Activated CD4-positive, alpha-beta memory T cell treated with anti-CD3 and anti-CD28 coated beads for 36 hours (primary cell): ENCODE measurements around the gene CHST3. TPM values are rescaled to one million over a fixed set of nuclear protein-coding genes. Genes with fewer than 3 reads are reported as not detected.
"Not testable (repeated sequence)": the region's sequence is repeated elsewhere in the genome, so short reads cannot be mapped to it uniquely, and the experiment has no call there.

ENCODE experiments used
- CTCF ChIA-PET: fragments of 350-600 bp; sonication (Branson Sonifier 250); formaldehyde crosslinking; loops from one replicate; lab custom pipeline; 2021; ENCODE audit warnings: antibody characterized with exemption, inconsistent platforms; lab: Charles Lee
- POLR2A ChIA-PET: fragments of 350-600 bp; sonication (Branson Sonifier 250); formaldehyde crosslinking; loops from one replicate; lab custom pipeline; 2021; ENCODE audit warnings: antibody characterized with exemption; lab: Charles Lee
- DNase-seq: peaks from one replicate; pipeline ENCODE4 v3.0.0-alpha.2; 2020
- H3K27ac Mint-ChIP-seq: one replicate; pipeline ENCODE4 v1.8.0; 2021; ENCODE audit warnings: mixed read lengths
- H3K27me3 Mint-ChIP-seq: one replicate; pipeline ENCODE4 v1.8.0; 2021; ENCODE audit warnings: mixed read lengths
- H3K36me3 Mint-ChIP-seq: one replicate; pipeline ENCODE4 v1.8.0; 2021; ENCODE audit warnings: mixed read lengths
- H3K4me1 Mint-ChIP-seq: one replicate; pipeline ENCODE4 v1.8.0; 2021; ENCODE audit warnings: low read depth, mixed read lengths
- H3K4me3 Mint-ChIP-seq: one replicate; pipeline ENCODE4 v1.8.0; 2021; ENCODE audit warnings: mild to moderate bottlenecking, mixed read lengths
- H3K9me3 Mint-ChIP-seq: one replicate; pipeline ENCODE4 v1.8.0; 2021; ENCODE audit warnings: mixed read lengths
- intact Hi-C: fragments of 100-400 bp; cut with micrococcal nuclease; formaldehyde crosslinking; loops from one replicate; pipeline ENCODE4 v1.15.1; 2023
- total RNA-seq, 2 experiments: library from RNA; stranded (reverse); gene quantifications; one replicate each; pipeline ENCODE4 v1.2.3, GENCODE V29; 2021

The CHST3 gene
- under 1 TPM; 0.19 to 0.31 TPM for total RNA-seq

- H3K4me1 Mint-ChIP-seq, result peaks cover 9% of the 10 kb centered on the region
- ChIA-PET POLR2A (no interaction called here), CTCF (interaction anchor here (1.0 to 1.9 kb wide), 3 partner anchors 14 to 85 kb away, joined by 3 to 9 read pairs (median 3); no protein-coding TSS in a partner anchor)
- no peaks in the 10 kb centered on the region for H3K9me3 Mint-ChIP-seq
- H3K27ac Mint-ChIP-seq, result no peak within 1 kb of the TSS
- intact Hi-C loops, result loop anchor here (10.0 kb wide), 1 partner anchor 371 kb away; no protein-coding TSS in a partner anchor
- no peak for DNase-seq
- peak within 1 kb of the TSS; percentile 66 for H3K4me3 Mint-ChIP-seq
- H3K36me3 Mint-ChIP-seq, result no peaks in the 10 kb centered on the region
- peaks cover 54% of the 10 kb centered on the region for H3K27me3 Mint-ChIP-seq
Measured at GRCh38 chr10:71964098-71964742, at the start of gene CHST3. Gene CHST3, plus strand, starts transcription at chr10:71964395. Its CDS starts 41,448 bp downstream, at chr10:72005843.

GRCh38 chr10:71916827-71917226 lies 47.4 kb upstream of the CHST3 start:
- intact Hi-C loops, result no loop called here
- peaks cover 12% of the 10 kb centered on the region for H3K9me3 Mint-ChIP-seq
- no peaks in the 10 kb centered on the region for H3K4me1 Mint-ChIP-seq
- H3K4me3 Mint-ChIP-seq, result no peak overlapping the region
- peaks cover 2% of the 10 kb centered on the region for H3K36me3 Mint-ChIP-seq
- DNase-seq, result no peak
- CTCF ChIA-PET, result interaction anchor here (0.8 to 2.2 kb wide), 5 partner anchors 11 to 132 kb away, joined by 3 to 11 read pairs (median 3); no protein-coding TSS in a partner anchor
- H3K27ac Mint-ChIP-seq, result no peak overlapping the region
- H3K27me3 Mint-ChIP-seq, result peaks cover 3% of the 10 kb centered on the region
- POLR2A ChIA-PET, result no interaction called here

- intact Hi-C loops, result no loop called here
- H3K4me1 Mint-ChIP-seq, result no peaks in the 10 kb centered on the region
- CTCF ChIA-PET, result interaction anchor here (0.7 to 2.5 kb wide), 2 partner anchors 23 to 130 kb away, joined by 3 to 8 read pairs; no protein-coding TSS in a partner anchor
- H3K36me3 Mint-ChIP-seq, result peaks cover 2% of the 10 kb centered on the region
- POLR2A ChIA-PET, result no interaction called here
- peaks cover 6% of the 10 kb centered on the region for H3K27me3 Mint-ChIP-seq
- no peak overlapping the region for H3K27ac Mint-ChIP-seq
- H3K4me3 Mint-ChIP-seq, result no peak overlapping the region
- peaks cover 12% of the 10 kb centered on the region for H3K9me3 Mint-ChIP-seq
- no peak for DNase-seq
Measured at GRCh38 chr10:71918992-71919391, 45.2 kb upstream of the CHST3 start.

- intact Hi-C loops, H3K36me3 Mint-ChIP-seq, H3K27me3 Mint-ChIP-seq, H3K4me1 Mint-ChIP-seq, DNase-seq, H3K4me3 Mint-ChIP-seq, POLR2A ChIA-PET, H3K27ac Mint-ChIP-seq: not testable (repeated sequence)
- CTCF ChIA-PET, result interaction anchor here (1.3 to 2.5 kb wide), 2 partner anchors 23 to 128 kb away, joined by 3 to 8 read pairs; no protein-coding TSS in a partner anchor
- H3K9me3 Mint-ChIP-seq, result peaks cover 12% of the 10 kb centered on the region
Measured at GRCh38 chr10:71919956-71920539, 44.1 kb upstream of the CHST3 start.

GRCh38 chr10:71920540-71921323 lies 43.5 kb upstream of the CHST3 start:
- POLR2A ChIA-PET, result no interaction called here
- H3K4me1 Mint-ChIP-seq, result no peaks in the 10 kb centered on the region

GRCh38 chr10:71921324-71922027 lies 42.7 kb upstream of the CHST3 start:
- H3K27ac Mint-ChIP-seq, result no peak overlapping the region
- peaks cover 8% of the 10 kb centered on the region for H3K9me3 Mint-ChIP-seq
- no peaks in the 10 kb centered on the region for H3K4me1 Mint-ChIP-seq
- POLR2A ChIA-PET, result no interaction called here
- H3K27me3 Mint-ChIP-seq, result peaks cover 6% of the 10 kb centered on the region
- CTCF ChIA-PET, result interaction anchor here (0.6 to 1.3 kb wide), 2 partner anchors 25 to 83 kb away, joined by 3 read pairs; no protein-coding TSS in a partner anchor
- intact Hi-C loops, result no loop called here
- DNase-seq, result no peak
- no peak overlapping the region for H3K4me3 Mint-ChIP-seq
- H3K36me3 Mint-ChIP-seq, result peaks cover 2% of the 10 kb centered on the region

More at GRCh38 chr10:71920540-71921323, 43.5 kb upstream of the CHST3 start:
- CTCF ChIA-PET, result interaction anchor here (1.3 to 2.5 kb wide), 2 partner anchors 24 to 128 kb away, joined by 3 to 8 read pairs; no protein-coding TSS in a partner anchor
- intact Hi-C loops, result no loop called here
- H3K4me3 Mint-ChIP-seq, result no peak overlapping the region
- H3K27me3 Mint-ChIP-seq, result peaks cover 6% of the 10 kb centered on the region
- no peak for DNase-seq
- H3K27ac Mint-ChIP-seq, result no peak overlapping the region
- H3K9me3 Mint-ChIP-seq, result peaks cover 12% of the 10 kb centered on the region
- peaks cover 2% of the 10 kb centered on the region for H3K36me3 Mint-ChIP-seq

GRCh38 chr10:71923138-71923692 lies 41.0 kb upstream of the CHST3 start:
- POLR2A ChIA-PET, result interaction anchor here (0.6 kb wide), 1 partner anchor 765 kb away, joined by 4 read pairs; no protein-coding TSS in a partner anchor
- no peak overlapping the region for H3K4me3 Mint-ChIP-seq
- H3K36me3 Mint-ChIP-seq, result no peaks in the 10 kb centered on the region
- DNase-seq, result no peak
- no peak overlapping the region for H3K27ac Mint-ChIP-seq
- CTCF ChIA-PET, result no interaction called here
- intact Hi-C loops, result no loop called here
- H3K27me3 Mint-ChIP-seq, result peaks cover 6% of the 10 kb centered on the region
- H3K4me1 Mint-ChIP-seq, result no peaks in the 10 kb centered on the region
- H3K9me3 Mint-ChIP-seq, result no peaks in the 10 kb centered on the region

- POLR2A ChIA-PET, result no interaction called here
- peaks cover 6% of the 10 kb centered on the region for H3K27me3 Mint-ChIP-seq
- CTCF ChIA-PET, result no interaction called here
- H3K27ac Mint-ChIP-seq, result no peak overlapping the region
- no peak for DNase-seq
- no peak overlapping the region for H3K4me3 Mint-ChIP-seq
- H3K9me3 Mint-ChIP-seq, result no peaks in the 10 kb centered on the region
- intact Hi-C loops, result no loop called here
- H3K4me1 Mint-ChIP-seq, result no peaks in the 10 kb centered on the region
- no peaks in the 10 kb centered on the region for H3K36me3 Mint-ChIP-seq
Measured at GRCh38 chr10:71924771-71925170, 39.4 kb upstream of the CHST3 start.

- no peak for DNase-seq
- Mint-ChIP-seq H3K4me1 (peaks cover 2% of the 10 kb centered on the region), H3K4me3 (no peak overlapping the region), H3K36me3 (peaks cover 2% of the 10 kb centered on the region), H3K9me3 (peaks cover 2% of the 10 kb centered on the region), H3K27ac (no peak overlapping the region), H3K27me3 (no peaks in the 10 kb centered on the region)
- POLR2A ChIA-PET, result no interaction called here
- intact Hi-C loops, result no loop called here
- CTCF ChIA-PET, result interaction anchor here (1.4 to 1.5 kb wide), 2 partner anchors 11 to 122 kb away, joined by 3 to 5 read pairs; no protein-coding TSS in a partner anchor
Measured at GRCh38 chr10:71927159-71927558, 37.0 kb upstream of the CHST3 start.

GRCh38 chr10:71927776-71928592 lies 36.2 kb upstream of the CHST3 start:
- POLR2A ChIA-PET, result no interaction called here
- Mint-ChIP-seq H3K27ac (no peak overlapping the region), H3K9me3 (peaks cover 5% of the 10 kb centered on the region), H3K4me3 (no peak overlapping the region), H3K4me1 (peaks cover 5% of the 10 kb centered on the region), H3K27me3 (no peaks in the 10 kb centered on the region), H3K36me3 (peaks cover 4% of the 10 kb centered on the region)
- CTCF ChIA-PET, result interaction anchor here (1.4 to 1.5 kb wide), 2 partner anchors 12 to 121 kb away, joined by 3 to 5 read pairs; no protein-coding TSS in a partner anchor
- no peak for DNase-seq
- intact Hi-C loops, result no loop called here
